ENCODE measurements around the gene MACROD2. TPM values are rescaled to one million over a fixed set of nuclear protein-coding genes. Genes with fewer than 3 reads are reported as not detected.

The MACROD2 gene
- total RNA-seq, 1 experiment from 2014 or later = 1.6 TPM

GRCh38 chr20:15613530-15613929 is 1618.2 kb downstream of the MACROD2 start:
- Histone ChIP-seq H3K9ac (ENCODE audit: extremely low read depth, insufficient read length, low read length) (no peak overlapping the region), H4K5ac (ENCODE audit: insufficient read length, low read depth, low read length) (no peak overlapping the region), H3K56ac (ENCODE audit: insufficient read length, low read depth, low read length) (no peak overlapping the region), H3K23me2 (ENCODE audit: insufficient read length, low read depth, low read length, poor library complexity, severe bottlenecking) (no peaks in the 10 kb centered on the region), H3K27me3 (ENCODE audit: insufficient read depth, low read length) (no peaks in the 10 kb centered on the region), H3K14ac (ENCODE audit: insufficient read depth, low read length) (no peak overlapping the region), H3K23ac (ENCODE audit: insufficient read length, low read depth, low read length) (no peak overlapping the region), H3K79me1 (ENCODE audit: insufficient read depth, low read depth, low read length, poor library complexity, severe bottlenecking) (no peaks in the 10 kb centered on the region), H2BK120ac (ENCODE audit: low read depth, low read length, poor library complexity, severe bottlenecking) (no peak overlapping the region), H3K4ac (ENCODE audit: low read depth, low read length) (no peak overlapping the region), H2BK15ac (ENCODE audit: low read depth, low read length) (no peak overlapping the region), H3K4me1 (ENCODE audit: insufficient read depth, low read length) (peaks cover 2% of the 10 kb centered on the region; the same call in 1 of the 2 replicates), H3K79me2 (ENCODE audit: insufficient read depth, low read length) (no peaks in the 10 kb centered on the region), H3K4me2 (ENCODE audit: insufficient read depth, insufficient read length, low read length) (no peak overlapping the region), H4K8ac (replicated peaks; ENCODE audit: insufficient read length, low read depth, low read length) (no peak overlapping the region), H2BK12ac (ENCODE audit: insufficient read length, low read depth, low read length) (no peak overlapping the region), H3K18ac (ENCODE audit: insufficient read length, low read depth, low read length) (no peak overlapping the region), H4K20me1 (ENCODE audit: control insufficient read depth, insufficient read depth, insufficient read length) (no peaks in the 10 kb centered on the region), H3K27ac (ENCODE audit: insufficient read length, low read depth, low read length) (no peak overlapping the region), H2AK5ac (ENCODE audit: insufficient read length, low read length) (no peak overlapping the region), H2BK20ac (ENCODE audit: low read depth, low read length, poor library complexity, severe bottlenecking) (no peak overlapping the region), H3T11ph (ENCODE audit: low read length) (no peak overlapping the region), H2BK5ac (ENCODE audit: insufficient read length, low read length) (no peak overlapping the region), H4K91ac (ENCODE audit: insufficient read length, low read depth, low read length) (no peak overlapping the region), H3K9me3 (ENCODE audit: control insufficient read depth, low read depth, low read length) (no peaks in the 10 kb centered on the region), H2AFZ (ENCODE audit: low read length) (no peak overlapping the region)
- Mint-ChIP-seq H3K4me1 (peaks cover 15 to 26% of the 10 kb centered on the region in 2 experiments), H3K9me3 (no peaks in the 10 kb centered on the region; a peak in 1 of 5 replicates), H3K4me3 (no peak overlapping the region), H3K27me3 (ENCODE audit: low read depth) (no peaks in the 10 kb centered on the region), H3K27ac (no peak overlapping the region), H3K36me3 (ENCODE audit: insufficient read depth in 1 of 3, low read depth in 3 of 3) (no peaks in the 10 kb centered on the region; a peak in 1 of 7 replicates)
- WGBS (ENCODE audit: extremely low coverage, insufficient read length, low lambda C conversion rate) = no CpG with 5 or more reads among the region's 4 CpGs
- no peak for DNase-seq
- no peak for TF ChIP-seq CTCF (conservative IDR thresholded peaks at IDR 0.05)

Measured in H9 (cell line).